ENCODE data around the gene PRRX2. TPM values are rescaled to one million over a fixed set of nuclear protein-coding genes. Genes with fewer than 3 reads are reported as not detected.

PRRX2 gene
- total and polyA plus RNA-seq, 2 of the 4 experiments (the other 2 are of a cell fraction) = 12.7 to 35.5 TPM

DNA sequence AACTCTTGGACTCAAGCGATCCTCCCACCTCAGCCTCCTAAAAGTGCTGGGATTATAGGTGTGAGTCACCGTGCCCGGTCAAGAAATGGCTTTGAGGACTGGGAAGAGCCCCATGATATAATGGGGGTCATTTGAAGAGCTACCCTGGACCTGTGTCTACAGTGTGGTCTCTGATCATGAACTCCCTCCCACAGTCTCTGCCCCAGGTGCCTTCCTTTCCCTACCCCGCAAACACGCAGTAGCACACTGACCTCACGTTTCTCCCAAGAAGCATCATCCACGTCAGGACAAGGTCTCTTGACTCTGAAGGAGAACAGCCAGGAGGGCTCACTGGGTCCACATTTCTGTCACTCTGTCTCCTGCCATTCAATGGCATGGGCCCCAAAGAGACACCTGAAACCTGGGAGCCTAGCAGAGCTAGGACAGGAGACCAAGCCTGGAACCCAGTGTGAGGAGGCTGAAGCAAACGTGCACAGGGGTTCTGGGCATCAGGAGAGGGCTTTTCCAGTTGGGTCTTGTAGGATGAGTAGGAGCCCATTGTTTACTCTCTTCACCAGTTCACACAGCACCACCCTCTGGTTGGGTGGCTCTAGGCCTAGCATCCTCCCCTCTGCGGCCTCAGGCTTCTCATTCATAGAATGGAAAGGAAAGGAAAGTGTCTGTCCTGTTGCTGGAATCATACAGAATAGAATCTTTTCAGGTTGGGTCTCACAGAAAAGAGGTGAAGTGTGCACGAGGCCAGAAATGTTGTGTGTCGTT, 23.0 kb downstream of the PRRX2 start:
- Histone ChIP-seq H2BK5ac (ENCODE audit: low read depth, low read length, poor library complexity, severe bottlenecking) (no peak overlapping the region), H3K18ac (ENCODE audit: low read depth, low read length) (no peak overlapping the region), H3K36me3 (ENCODE audit: control insufficient read depth, insufficient read depth, low read length) (peaks cover 32% of the 10 kb centered on the region), H4K91ac (ENCODE audit: insufficient read depth, low read depth, low read length) (no peak overlapping the region), H3K27me3 (ENCODE audit: control insufficient read depth, insufficient read depth, low read length) (no peaks in the 10 kb centered on the region), H4K8ac (ENCODE audit: low read depth in 2 of 2, low read length in 2 of 2) (no peak overlapping the region), H3K9me1 (ENCODE audit: insufficient read depth, low read length) (peaks cover 38% of the 10 kb centered on the region), H2BK120ac (ENCODE audit: low read depth, low read length) (no peak overlapping the region), H3K9me3 (ENCODE audit: control insufficient read depth, insufficient read depth, low read length) (no peaks in the 10 kb centered on the region), H2AK5ac (ENCODE audit: low read depth, low read length) (peak overlapping the region; percentile 15; the same call in 1 of the 2 replicates), H3K56ac (ENCODE audit: extremely low read depth, insufficient read depth, low read length) (no peak overlapping the region), H2BK20ac (ENCODE audit: low read depth, low read length) (no peak overlapping the region), H3K14ac (replicated peaks; ENCODE audit: low read depth, low read length) (no peak overlapping the region), H2BK15ac (ENCODE audit: low read depth, low read length) (no peak overlapping the region), H4K5ac (ENCODE audit: low read depth, low read length) (no peak overlapping the region), H3K4me3 (ENCODE audit: insufficient read depth, low read depth, low read length) (no peak overlapping the region), H3K79me1 (ENCODE audit: low read depth in 1 of 2, low read length in 2 of 2) (peaks cover 40 to 79% of the 10 kb centered on the region in 2 experiments; a peak in 3 of 4 replicates), H2AK9ac (replicated peaks; ENCODE audit: low read depth, low read length, poor library complexity) (no peak overlapping the region), H3K4me1 (ENCODE audit: control insufficient read depth, insufficient read depth, low read length) (peaks cover 7% of the 10 kb centered on the region; the same call in 1 of the 2 replicates), H3K4ac (ENCODE audit: low read depth, low read length) (peak overlapping the region; percentile 17; the same call in 1 of the 2 replicates), H2AFZ (replicated peaks; ENCODE audit: low read length, poor library complexity) (no peak overlapping the region), H3K9ac (ENCODE audit: low read depth, low read length) (no peak overlapping the region), H3K27ac (ENCODE audit: insufficient read depth, low read length) (no peak overlapping the region), H3K4me2 (ENCODE audit: low read depth, low read length) (no peak overlapping the region), H4K20me1 (ENCODE audit: insufficient read depth, low read length) (peaks cover 31% of the 10 kb centered on the region), H3K23ac (ENCODE audit: low read depth, low read length) (no peak overlapping the region)
- dilution Hi-C loops (cut with HindIII; ENCODE audit: low sequenced_read_pairs, unreplicated experiment) (no loop called here), intact Hi-C loops (cut with micrococcal nuclease) (no loop called here), in situ Hi-C loops (cut with MboI; ENCODE audit: low sequenced_read_pairs) (no loop called here)
- ATAC-seq (ENCODE audit: low read depth) (no peak), DNase-seq (no peak)
- no TSS peak for BruUV-seq (replicated peaks)
- 86% methylated on average over 2 of the region's 11 CpGs; no CpG with 5 or more reads in 1 of the 2 experiments for WGBS, 2 experiments (ENCODE audit: extremely low coverage in 2 of 2, insufficient read length in 1 of 2)
- ChIA-PET POLR2A (ENCODE audit: unreplicated experiment) (no interaction called here), CTCF (no interaction called here)
- TF ChIP-seq RFX5 (IDR thresholded peaks at IDR 0.05; ENCODE audit: low read depth, low read length) (no peak), SMC3 (IDR thresholded peaks at IDR 0.05; ENCODE audit: low read depth, low read length) (no peak), RCOR1 (IDR thresholded peaks at IDR 0.05; ENCODE audit: insufficient replicate concordance, low read length) (no peak), MAZ (IDR thresholded peaks at IDR 0.05; ENCODE audit: borderline replicate concordance, low read depth, low read length) (no peak)
- TF ChIP-seq, protein P1, sequence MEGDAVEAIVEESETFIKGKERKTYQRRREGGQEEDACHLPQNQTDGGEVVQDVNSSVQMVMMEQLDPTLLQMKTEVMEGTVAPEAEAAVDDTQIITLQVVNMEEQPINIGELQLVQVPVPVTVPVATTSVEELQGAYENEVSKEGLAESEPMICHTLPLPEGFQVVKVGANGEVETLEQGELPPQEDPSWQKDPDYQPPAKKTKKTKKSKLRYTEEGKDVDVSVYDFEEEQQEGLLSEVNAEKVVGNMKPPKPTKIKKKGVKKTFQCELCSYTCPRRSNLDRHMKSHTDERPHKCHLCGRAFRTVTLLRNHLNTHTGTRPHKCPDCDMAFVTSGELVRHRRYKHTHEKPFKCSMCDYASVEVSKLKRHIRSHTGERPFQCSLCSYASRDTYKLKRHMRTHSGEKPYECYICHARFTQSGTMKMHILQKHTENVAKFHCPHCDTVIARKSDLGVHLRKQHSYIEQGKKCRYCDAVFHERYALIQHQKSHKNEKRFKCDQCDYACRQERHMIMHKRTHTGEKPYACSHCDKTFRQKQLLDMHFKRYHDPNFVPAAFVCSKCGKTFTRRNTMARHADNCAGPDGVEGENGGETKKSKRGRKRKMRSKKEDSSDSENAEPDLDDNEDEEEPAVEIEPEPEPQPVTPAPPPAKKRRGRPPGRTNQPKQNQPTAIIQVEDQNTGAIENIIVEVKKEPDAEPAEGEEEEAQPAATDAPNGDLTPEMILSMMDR (conservative IDR thresholded peaks at IDR 0.05; ENCODE audit: low read depth, low read length) = no peak
- TF ChIP-seq, protein P2, sequence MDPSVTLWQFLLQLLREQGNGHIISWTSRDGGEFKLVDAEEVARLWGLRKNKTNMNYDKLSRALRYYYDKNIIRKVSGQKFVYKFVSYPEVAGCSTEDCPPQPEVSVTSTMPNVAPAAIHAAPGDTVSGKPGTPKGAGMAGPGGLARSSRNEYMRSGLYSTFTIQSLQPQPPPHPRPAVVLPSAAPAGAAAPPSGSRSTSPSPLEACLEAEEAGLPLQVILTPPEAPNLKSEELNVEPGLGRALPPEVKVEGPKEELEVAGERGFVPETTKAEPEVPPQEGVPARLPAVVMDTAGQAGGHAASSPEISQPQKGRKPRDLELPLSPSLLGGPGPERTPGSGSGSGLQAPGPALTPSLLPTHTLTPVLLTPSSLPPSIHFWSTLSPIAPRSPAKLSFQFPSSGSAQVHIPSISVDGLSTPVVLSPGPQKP (IDR thresholded peaks at IDR 0.05; ENCODE audit: borderline replicate concordance, low read depth, low read length) = no peak

All from IMR-90 (cell line).